RKO (cell line): Measurements from ENCODE around the gene SPAG6.
"Not testable (repeated sequence)": the region's sequence is repeated elsewhere in the genome, so short reads cannot be mapped to it uniquely, and the experiment has no call there.

Experiments
- DNase-seq: peaks from one replicate; pipeline ENCODE4 v3.0.0-alpha.2; 2016; ENCODE audit warnings: low spot score

SPAG6 gene

DNA sequence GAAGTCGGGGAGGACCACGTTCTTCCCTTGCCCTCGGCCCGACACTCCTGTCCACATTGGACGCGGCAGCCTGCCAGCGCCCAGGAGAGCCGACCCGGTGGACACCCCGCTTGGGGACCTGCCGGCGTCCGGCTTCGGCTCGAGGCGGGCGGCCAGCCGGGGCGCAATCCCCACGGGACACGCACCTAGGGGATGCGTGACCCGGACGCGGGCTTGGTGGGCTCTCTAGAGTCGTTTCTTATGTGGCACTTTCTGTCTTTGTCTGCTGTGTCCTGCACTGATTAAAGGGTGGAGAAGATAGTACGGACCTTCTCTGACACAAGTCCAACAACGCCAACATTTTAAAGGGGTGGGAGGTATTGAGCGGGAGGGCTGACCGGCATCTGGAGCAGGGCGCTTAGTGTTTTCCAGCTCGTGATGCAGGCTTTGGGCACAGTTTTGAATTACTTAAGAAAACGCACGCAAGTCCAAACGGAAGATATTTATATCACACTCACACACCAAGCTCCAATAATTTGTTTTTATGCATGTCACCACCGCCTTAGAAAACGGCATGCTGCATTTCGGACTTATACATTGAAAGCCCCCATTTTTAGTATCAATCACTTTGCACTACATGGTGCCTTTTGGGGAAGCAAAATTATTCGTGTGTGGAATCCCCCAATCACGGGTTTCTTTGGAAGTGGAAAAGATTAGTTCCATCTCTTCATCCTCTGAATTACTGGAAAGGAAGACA, 3.9 kb upstream of the SPAG6 start:
- peak; percentile 49 for DNase-seq

GRCh38 chr10:22341926-22342196, 3.4 kb upstream of the SPAG6 start:
- no peak for DNase-seq

GRCh38 chr10:22342421-22342820, 2.9 kb upstream of the SPAG6 start:
- no peak for DNase-seq

- DNase-seq = no peak
Measured at GRCh38 chr10:22343731-22344130, 1.6 kb upstream of the SPAG6 start.

DNA sequence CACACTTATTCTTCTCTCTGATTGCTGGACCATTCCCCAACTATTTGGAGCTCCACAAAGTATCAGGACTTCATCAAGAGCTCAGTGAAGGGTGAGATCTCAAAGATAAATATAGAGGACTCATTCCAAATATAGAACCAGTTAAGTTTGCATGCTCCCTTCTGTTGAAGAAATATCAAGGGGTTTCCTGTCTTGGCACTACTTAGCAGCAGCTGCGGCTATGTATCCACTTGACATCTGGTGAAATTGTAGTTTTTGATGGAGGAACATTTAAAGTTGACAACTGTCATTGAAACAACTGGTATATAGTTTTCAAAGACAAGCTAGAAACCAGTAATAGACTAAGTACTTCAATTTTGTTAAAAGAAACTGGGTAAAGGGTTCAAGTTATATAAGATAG, 1.0 kb upstream of the SPAG6 start:
- no peak for DNase-seq

DNA sequence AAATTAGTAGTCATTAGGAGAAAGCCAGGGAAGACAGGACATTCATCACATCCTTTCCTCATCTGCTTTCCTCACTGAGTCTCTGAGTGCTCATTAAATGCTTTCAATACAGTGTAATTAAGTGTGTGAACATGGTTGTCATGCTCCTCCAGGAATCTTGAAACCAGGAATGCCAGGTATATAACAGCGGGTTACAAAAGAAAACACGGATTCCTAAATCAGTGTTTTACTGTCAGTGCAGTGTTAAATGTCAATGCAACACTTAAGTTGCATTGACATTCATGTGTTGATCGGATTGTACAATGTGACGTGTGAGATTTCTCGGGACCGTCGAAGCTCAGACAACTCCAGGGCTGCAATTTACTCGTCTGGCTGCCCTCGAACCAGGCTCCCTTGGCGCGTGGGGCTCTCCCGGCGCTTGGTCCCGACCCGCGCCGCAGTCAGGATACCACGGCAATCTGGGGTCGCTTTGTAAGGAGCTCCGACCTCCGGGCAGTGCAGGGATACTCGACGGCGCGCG, 455 bp upstream of the SPAG6 start:
- DNase-seq = no peak

GRCh38 chr10:22346096-22346661, 883 bp downstream of the SPAG6 start:
- no peak for DNase-seq

GRCh38 chr10:22349755-22350154, 4.5 kb downstream of the SPAG6 start:
- DNase-seq = no peak

DNA sequence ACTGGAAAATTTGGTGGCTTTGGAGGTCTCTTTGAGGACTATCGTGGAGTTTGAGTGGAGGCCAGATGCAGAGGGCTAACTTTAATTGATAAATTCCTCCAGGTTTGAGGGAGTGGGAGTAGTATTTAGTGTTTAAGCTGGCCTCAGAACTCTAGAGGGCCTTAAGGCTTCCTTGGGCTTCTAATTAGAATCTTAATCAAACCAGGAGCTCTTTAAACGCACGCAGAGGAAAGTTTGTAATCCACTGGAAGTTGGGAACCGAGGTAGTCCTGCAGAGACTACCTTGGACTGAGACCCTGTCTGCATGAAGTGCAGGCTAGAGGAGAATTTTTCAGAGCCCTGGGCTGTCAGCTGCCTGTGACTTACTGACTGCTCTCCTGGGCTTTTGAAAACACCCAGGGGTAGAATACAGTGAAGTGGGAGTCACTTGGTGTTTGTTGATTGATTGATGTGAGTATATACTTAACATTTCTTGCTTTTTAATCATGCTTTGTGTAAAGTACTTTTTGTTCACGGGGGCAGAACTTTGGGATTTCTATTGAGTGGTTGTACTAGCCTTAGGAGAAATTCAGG, 5.9 kb downstream of the SPAG6 start:
- DNase-seq = no peak

GRCh38 chr10:22356324-22356873, 11.1 kb downstream of the SPAG6 start:
- DNase-seq = no peak

DNA sequence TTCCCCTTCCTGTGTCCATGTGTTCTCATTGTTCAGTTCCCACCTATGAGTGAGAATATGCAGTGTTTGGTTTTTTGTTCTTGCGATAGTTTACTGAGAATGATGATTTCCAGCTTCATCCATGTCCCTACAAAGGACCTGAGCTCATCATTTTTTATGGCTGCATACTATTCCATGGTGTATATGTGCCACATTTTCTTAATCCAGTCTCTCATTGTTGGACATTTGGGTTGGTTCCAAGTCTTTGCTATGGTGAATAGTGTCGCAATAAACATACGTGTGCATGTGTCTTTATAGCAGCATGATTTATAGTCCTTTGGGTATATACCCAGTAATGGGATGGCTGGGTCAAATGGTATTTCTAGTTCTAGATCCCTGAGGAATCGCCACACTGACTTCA, 12.5 kb downstream of the SPAG6 start:
- DNase-seq = not testable (repeated sequence)

DNA sequence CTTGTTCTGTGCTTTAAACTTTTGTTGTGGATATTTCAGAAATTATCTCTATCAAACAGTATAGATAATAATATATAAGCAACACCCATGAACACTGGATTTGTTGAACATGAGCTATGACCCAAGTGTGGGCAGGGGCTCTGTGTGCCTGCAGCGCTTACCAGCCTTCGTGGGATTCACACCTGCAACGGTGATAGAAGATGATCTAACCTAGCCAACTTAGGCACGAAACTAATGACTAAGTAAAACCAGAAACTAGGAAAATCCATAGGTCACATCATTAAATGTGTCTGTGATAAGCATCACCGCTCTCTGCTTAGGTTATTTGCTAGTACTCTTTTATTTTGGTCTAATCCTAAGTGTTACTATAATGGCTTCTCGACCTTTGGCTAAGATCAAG, 18.0 kb downstream of the SPAG6 start:
- DNase-seq = no peak

DNA sequence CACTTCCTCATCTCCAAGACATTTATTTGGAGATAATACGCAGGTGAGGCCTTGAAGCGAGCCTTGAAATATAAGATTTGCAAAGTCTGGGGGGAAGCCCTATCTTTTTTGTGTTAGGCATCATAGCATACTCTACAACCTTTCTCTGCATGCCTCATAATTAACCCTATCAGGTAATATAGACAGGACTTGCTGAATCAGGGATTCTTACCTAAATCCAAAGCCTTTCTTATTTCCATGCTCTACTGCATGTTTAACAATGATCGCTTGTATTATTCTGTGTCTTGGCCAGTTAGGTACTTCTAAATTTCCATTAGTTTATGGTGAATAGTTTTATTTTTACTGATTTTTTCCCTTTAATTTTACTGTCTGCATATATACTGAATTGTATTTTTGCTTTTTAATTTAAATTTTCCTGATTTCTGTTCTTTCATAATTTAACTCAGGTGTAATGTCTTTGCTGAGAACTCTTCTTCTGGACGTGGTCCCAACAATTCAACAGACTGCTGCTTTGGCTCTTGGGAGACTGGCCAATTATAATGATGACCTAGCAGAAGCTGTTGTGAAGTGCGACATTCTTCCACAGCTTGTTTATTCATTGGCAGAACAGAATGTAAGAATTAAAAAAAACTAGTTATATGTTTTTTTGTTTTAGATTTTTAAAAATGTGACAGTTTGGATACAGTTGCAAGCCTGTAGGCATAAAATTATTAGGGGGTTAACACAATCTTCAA, 19.3 kb downstream of the SPAG6 start:
- DNase-seq = no peak

DNA sequence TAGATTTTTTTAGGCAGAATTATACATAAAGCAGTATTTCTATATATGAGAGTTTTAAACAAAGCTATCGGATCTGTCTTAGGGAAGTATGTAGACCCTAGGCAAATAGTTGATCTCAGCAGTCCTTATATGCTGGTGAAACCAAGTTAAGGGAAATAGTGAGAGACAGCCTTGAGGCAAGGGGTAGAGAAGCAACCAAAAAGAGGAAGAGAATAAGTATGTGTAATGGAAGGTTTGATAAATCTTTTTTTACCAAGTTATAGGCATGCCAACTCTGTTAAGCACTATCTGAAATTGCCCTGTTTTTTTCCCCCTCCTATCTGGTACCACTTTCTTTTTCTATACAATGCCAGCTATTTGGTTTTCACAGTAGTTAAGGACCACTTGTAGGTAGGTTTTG, 19.9 kb downstream of the SPAG6 start:
- DNase-seq = no peak

DNA sequence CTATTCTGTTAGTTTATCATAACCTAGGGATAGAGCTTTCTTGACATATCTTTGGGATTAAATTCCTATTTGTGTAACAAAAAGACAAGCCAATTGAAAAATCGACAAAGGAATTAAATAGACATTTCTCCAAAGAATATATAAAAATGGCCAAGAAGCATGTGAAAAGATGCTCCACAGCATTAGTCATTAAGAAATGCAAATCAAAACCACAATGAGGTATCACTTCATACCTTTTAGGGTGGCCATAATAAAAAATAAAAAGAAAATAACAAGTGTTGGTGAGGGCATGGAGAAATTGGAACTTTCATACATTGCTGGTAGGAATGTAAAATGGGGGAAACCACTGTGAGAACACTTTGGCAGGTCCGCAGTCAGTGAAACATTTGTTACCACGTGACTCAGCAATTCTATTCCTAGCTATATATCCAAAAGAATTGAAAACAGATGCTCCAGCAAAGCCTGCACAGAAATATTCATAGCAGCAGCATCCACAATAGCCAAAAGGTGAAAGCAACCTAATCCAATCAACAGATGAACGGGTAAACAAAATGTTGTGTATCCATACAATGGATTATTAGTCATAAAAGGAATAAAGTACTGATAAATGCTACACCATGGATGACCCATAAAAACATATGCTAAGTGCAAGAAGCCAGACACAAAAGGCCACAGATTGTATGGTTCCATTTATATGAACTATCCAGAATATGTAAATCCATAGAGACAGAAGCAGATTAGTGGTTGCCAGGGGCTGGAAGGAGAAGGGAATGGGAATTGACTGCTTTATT, 20.5 kb downstream of the SPAG6 start:
- DNase-seq = no peak

DNA sequence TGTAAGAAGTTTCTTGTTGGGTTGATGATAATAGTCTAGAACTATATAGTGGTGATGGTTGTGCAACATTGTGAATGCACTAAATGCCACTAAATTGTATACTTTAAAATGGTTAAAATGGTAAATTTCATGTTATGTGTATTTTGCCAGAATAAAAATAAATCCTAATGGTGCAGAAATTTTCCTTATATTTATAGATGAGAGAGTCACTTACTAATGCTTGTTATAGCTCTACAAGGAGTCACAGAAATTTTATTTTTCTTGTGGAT, 21.1 kb downstream of the SPAG6 start:
- no peak for DNase-seq

DNA sequence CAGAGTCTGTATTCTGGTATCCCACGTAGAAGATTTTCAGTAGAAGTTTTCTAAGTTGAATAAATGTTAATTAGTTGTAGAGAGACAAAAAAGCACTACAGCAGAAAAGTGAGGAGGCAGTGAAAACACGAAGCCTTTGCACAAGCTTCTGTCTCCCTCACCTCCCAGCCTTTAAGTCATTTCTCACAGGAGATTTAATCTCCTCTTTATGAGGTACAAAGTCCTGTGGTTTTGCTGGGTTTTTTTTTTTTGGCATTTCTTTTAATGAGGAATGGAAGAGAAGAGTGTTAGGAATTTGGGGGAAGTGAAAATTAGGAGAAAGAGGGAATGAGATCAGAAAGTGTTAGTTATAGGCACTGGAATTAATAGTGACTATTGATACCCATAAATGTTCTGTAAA, 21.5 kb downstream of the SPAG6 start:
- no peak for DNase-seq

GRCh38 chr10:22367471-22367870, 22.2 kb downstream of the SPAG6 start:
- no peak for DNase-seq

GRCh38 chr10:22368402-22368801, 23.1 kb downstream of the SPAG6 start:
- no peak for DNase-seq

GRCh38 chr10:22368981-22369380, 23.7 kb downstream of the SPAG6 start:
- DNase-seq = no peak

DNA sequence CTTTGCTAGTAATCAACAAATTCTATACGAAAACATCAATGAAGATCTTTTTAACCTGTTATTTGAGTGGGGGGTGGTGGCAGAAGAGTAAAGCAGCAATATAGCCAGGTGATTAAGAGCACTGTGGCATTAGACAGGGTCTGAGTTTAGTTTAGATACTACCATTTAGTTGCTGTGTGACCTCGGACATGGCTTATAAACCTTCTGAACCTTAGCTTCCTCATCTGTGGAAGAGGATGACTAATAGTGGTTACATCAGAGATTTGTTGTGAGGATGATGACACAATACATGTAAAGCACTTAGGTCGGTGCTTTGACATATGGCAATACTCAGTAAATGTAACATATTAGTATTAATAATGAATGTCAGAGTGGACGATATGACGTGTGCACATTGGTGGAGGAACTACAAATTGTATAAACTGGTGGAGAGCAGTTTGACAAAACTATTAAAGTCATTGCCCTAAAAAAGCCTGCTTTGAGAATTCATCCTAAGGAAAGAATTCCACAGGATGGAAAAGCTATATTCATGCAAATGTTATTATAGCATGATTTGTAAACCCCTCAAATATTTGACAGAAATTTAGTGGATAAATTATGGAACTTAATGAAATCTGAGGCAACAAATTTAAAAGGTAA, 24.3 kb downstream of the SPAG6 start:
- DNase-seq = peak; percentile 72

DNA sequence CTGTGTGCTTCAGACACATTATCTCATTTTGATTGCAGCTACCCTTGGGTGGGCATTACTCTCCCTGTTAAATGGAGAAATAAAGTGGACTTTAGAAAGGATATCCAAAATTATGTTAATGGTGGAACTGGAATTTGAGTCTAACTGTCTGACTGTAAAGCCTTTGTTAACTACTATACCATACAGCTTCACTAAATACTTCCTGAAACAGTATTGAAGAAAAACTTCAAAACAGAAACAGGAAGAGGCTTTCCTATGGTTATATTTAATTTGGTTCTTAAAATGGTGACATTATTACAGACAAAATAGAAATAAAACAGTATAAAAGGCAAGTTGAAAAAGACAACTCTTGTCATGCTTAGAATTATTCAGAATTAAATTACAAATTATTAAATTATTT, 25.0 kb downstream of the SPAG6 start:
- no peak for DNase-seq
